NCI-H1694 treated with DMSO at 0.1 percent for 48 hours (cell line): ENCODE measurements around the gene TCFL5.

Source experiments
- DNase-seq: peaks from one replicate; lab custom pipeline; 2025; lab: John Stamatoyannopoulos, UW

Gene TCFL5

GRCh38 chr20:62834967-62835730, 26.5 kb downstream of the TCFL5 start:
- DNase-seq, result no peak

GRCh38 chr20:62832951-62833391, 28.7 kb downstream of the TCFL5 start:
- no peak for DNase-seq

GRCh38 chr20:62832212-62832922, 29.3 kb downstream of the TCFL5 start:
- DNase-seq, result peak; percentile 91

GRCh38 chr20:62831854-62832211, 29.8 kb downstream of the TCFL5 start:
- no peak for DNase-seq

GRCh38 chr20:62831361-62831788, 30.2 kb downstream of the TCFL5 start:
- no peak for DNase-seq

- no peak for DNase-seq
Observed at GRCh38 chr20:62830821-62831220, 30.8 kb downstream of the TCFL5 start.

- DNase-seq, result no peak
Observed at GRCh38 chr20:62830251-62830650, 31.4 kb downstream of the TCFL5 start.

- DNase-seq, result no peak
Observed at GRCh38 chr20:62829231-62830230, 32.1 kb downstream of the TCFL5 start.

- DNase-seq, result no peak
Observed at GRCh38 chr20:62828511-62829230, 33.0 kb downstream of the TCFL5 start.

GRCh38 chr20:62828051-62828450, 33.6 kb downstream of the TCFL5 start:
- DNase-seq, result no peak

GRCh38 chr20:62827311-62828038, 34.1 kb downstream of the TCFL5 start:
- DNase-seq, result no peak

- DNase-seq, result no peak
Observed at GRCh38 chr20:62826646-62827310, 34.8 kb downstream of the TCFL5 start.

GRCh38 chr20:62825986-62826645, 35.5 kb downstream of the TCFL5 start:
- DNase-seq, result no peak

- no peak for DNase-seq
Observed at GRCh38 chr20:62825333-62825985, 36.2 kb downstream of the TCFL5 start.

GRCh38 chr20:62824476-62825332, 36.9 kb downstream of the TCFL5 start:
- peak; percentile 34 for DNase-seq

- DNase-seq, result no peak
Observed at GRCh38 chr20:62823688-62824475, 37.7 kb downstream of the TCFL5 start.
